Measurements from ENCODE around the gene EFNA5.

DNA sequence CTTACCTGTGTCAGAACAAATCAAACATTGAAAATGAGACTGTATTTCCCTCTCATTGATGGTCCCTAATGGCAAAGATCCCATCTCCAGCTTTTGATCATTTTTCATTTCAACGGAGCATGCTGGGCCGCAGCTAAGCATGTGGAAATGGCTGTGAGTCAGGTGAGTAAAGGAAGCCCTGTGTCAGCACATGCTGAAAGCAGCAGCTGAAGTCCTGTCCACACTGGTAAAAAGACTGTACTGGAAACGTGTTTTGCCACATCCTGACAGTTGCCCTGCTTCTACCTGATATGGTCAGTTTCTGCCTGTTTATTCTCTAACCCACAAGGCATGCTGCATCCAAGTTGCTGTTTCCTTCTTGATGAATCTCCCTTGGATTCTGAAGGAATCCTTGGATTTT lies 330.1 kb downstream of the EFNA5 start:
- TF ChIP-seq, protein P1, sequence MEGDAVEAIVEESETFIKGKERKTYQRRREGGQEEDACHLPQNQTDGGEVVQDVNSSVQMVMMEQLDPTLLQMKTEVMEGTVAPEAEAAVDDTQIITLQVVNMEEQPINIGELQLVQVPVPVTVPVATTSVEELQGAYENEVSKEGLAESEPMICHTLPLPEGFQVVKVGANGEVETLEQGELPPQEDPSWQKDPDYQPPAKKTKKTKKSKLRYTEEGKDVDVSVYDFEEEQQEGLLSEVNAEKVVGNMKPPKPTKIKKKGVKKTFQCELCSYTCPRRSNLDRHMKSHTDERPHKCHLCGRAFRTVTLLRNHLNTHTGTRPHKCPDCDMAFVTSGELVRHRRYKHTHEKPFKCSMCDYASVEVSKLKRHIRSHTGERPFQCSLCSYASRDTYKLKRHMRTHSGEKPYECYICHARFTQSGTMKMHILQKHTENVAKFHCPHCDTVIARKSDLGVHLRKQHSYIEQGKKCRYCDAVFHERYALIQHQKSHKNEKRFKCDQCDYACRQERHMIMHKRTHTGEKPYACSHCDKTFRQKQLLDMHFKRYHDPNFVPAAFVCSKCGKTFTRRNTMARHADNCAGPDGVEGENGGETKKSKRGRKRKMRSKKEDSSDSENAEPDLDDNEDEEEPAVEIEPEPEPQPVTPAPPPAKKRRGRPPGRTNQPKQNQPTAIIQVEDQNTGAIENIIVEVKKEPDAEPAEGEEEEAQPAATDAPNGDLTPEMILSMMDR (IDR thresholded peaks at IDR 0.05; ENCODE audit: low read length): no peak
- TF ChIP-seq EZH2 (IDR thresholded peaks at IDR 0.05; ENCODE audit: borderline replicate concordance, low read length): no peak

All from OCI-LY1 (cell line).